KOPT-K1 (cell line): ENCODE data around the gene L2HGDH.

Experiments used
- H3K27ac ChIP-seq: fragments of 200-600 bp; sonication (generic); 2 replicates; pipeline ENCODE4 v1.5.1; 2016; ENCODE audit warnings: antibody characterized with exemption, mild to moderate bottlenecking, low read depth, low read length; ENCODE audit not compliant: poor library complexity, severe bottlenecking
- H3K36me3 ChIP-seq: fragments of 200-600 bp; sonication (generic); 2 replicates; pipeline ENCODE4 v1.5.1; 2017; ENCODE audit warnings: antibody characterized with exemption, mild to moderate bottlenecking, low read length, moderate library complexity; ENCODE audit not compliant: insufficient read depth
- H3K9me3 ChIP-seq: fragments of 200-600 bp; sonication (generic); 2 replicates; pipeline ENCODE4 v1.5.1; 2017; ENCODE audit warnings: antibody characterized with exemption, low read length, mild to moderate bottlenecking; ENCODE audit not compliant: insufficient read depth, poor library complexity, severe bottlenecking

L2HGDH gene

GRCh38 chr14:50233166-50233950 is 78.7 kb downstream of the L2HGDH start:
- 0 out of 2 replicates have a peak, but pooled peaks cover 5% of the 10 kb centered on the region for H3K36me3 ChIP-seq
- no peak overlapping the region for H3K27ac ChIP-seq

GRCh38 chr14:50232276-50232642 is 79.8 kb downstream of the L2HGDH start:
- Histone ChIP-seq H3K27ac (peak overlapping the region; percentile 73), H3K36me3 (0 out of 2 replicates have a peak, but pooled peaks cover 9% of the 10 kb centered on the region), H3K9me3 (peaks cover 8% of the 10 kb centered on the region)

More at GRCh38 chr14:50233166-50233950, 78.7 kb downstream of the L2HGDH start:
- H3K9me3 ChIP-seq, result peaks cover 7% of the 10 kb centered on the region

GRCh38 chr14:50231475-50232275 is 80.4 kb downstream of the L2HGDH start, which contains the start of gene SOS2:
Gene SOS2 (minus strand): TSS chr14:50231578. CDS start chr14:50231283, 295 bp downstream.
- Histone ChIP-seq H3K9me3 (peaks cover 8% of the 10 kb centered on the region), H3K36me3 (0 out of 2 replicates have a peak, but pooled peaks cover 9% of the 10 kb centered on the region), H3K27ac (peak within 1 kb of the TSS; percentile 73)

GRCh38 chr14:50230701-50231474 is 81.1 kb downstream of the L2HGDH start:
- H3K27ac ChIP-seq, result peak overlapping the region; percentile 73
- 0 out of 2 replicates have a peak, but pooled peaks cover 9% of the 10 kb centered on the region for H3K36me3 ChIP-seq
- H3K9me3 ChIP-seq, result peaks cover 7% of the 10 kb centered on the region

- Histone ChIP-seq H3K36me3 (0 out of 2 replicates have a peak, but pooled peaks cover 9% of the 10 kb centered on the region), H3K9me3 (peaks cover 3% of the 10 kb centered on the region), H3K27ac (peak overlapping the region; percentile 73)
Measured at GRCh38 chr14:50230401-50230700, 81.7 kb downstream of the L2HGDH start.

GRCh38 chr14:50229681-50230080 is 82.3 kb downstream of the L2HGDH start:
- Histone ChIP-seq H3K27ac (no peak overlapping the region), H3K9me3 (peaks cover 3% of the 10 kb centered on the region), H3K36me3 (0 out of 2 replicates have a peak, but pooled peaks cover 9% of the 10 kb centered on the region)

- peaks cover 3% of the 10 kb centered on the region for H3K9me3 ChIP-seq
- no peak overlapping the region for H3K27ac ChIP-seq
- H3K36me3 ChIP-seq, result 0 out of 2 replicates have a peak, but pooled peaks cover 9% of the 10 kb centered on the region
Measured at GRCh38 chr14:50228313-50228712, 83.7 kb downstream of the L2HGDH start.

GRCh38 chr14:50225974-50226297 is 86.1 kb downstream of the L2HGDH start:
- Histone ChIP-seq H3K27ac (no peak overlapping the region), H3K9me3 (peaks cover 3% of the 10 kb centered on the region), H3K36me3 (0 out of 2 replicates have a peak, but pooled peaks cover 9% of the 10 kb centered on the region)

GRCh38 chr14:50225067-50225973 is 86.7 kb downstream of the L2HGDH start:
- H3K9me3 ChIP-seq, result peaks cover 3% of the 10 kb centered on the region
- H3K36me3 ChIP-seq, result 0 out of 2 replicates have a peak, but pooled peaks cover 9% of the 10 kb centered on the region
- no peak overlapping the region for H3K27ac ChIP-seq

- no peaks in the 10 kb centered on the region for H3K9me3 ChIP-seq
- no peak overlapping the region for H3K27ac ChIP-seq
- no peaks in the 10 kb centered on the region for H3K36me3 ChIP-seq
Measured at GRCh38 chr14:50222055-50222613, 89.9 kb downstream of the L2HGDH start.

GRCh38 chr14:50218501-50218900 is 93.5 kb downstream of the L2HGDH start:
- Histone ChIP-seq H3K36me3 (no peaks in the 10 kb centered on the region), H3K27ac (no peak overlapping the region), H3K9me3 (no peaks in the 10 kb centered on the region)

- Histone ChIP-seq H3K36me3 (no peaks in the 10 kb centered on the region), H3K27ac (no peak overlapping the region), H3K9me3 (no peaks in the 10 kb centered on the region)
Measured at GRCh38 chr14:50215416-50215815, 96.6 kb downstream of the L2HGDH start.

- H3K27ac ChIP-seq, result no peak overlapping the region
- no peaks in the 10 kb centered on the region for H3K36me3 ChIP-seq
- no peaks in the 10 kb centered on the region for H3K9me3 ChIP-seq
Measured at GRCh38 chr14:50213795-50214194, 98.2 kb downstream of the L2HGDH start.

- Histone ChIP-seq H3K27ac (no peak overlapping the region), H3K36me3 (no peaks in the 10 kb centered on the region), H3K9me3 (no peaks in the 10 kb centered on the region)
Measured at GRCh38 chr14:50212726-50213125, 99.3 kb downstream of the L2HGDH start.
